Measurements from ENCODE around the gene CD63. TPM values are rescaled to one million over a fixed set of nuclear protein-coding genes. Genes with fewer than 3 reads are reported as not detected.

The CD63 gene
- total and polyA plus RNA-seq, 3 experiments from 2014 or later = 200 to 375 (median 202) TPM

DNA sequence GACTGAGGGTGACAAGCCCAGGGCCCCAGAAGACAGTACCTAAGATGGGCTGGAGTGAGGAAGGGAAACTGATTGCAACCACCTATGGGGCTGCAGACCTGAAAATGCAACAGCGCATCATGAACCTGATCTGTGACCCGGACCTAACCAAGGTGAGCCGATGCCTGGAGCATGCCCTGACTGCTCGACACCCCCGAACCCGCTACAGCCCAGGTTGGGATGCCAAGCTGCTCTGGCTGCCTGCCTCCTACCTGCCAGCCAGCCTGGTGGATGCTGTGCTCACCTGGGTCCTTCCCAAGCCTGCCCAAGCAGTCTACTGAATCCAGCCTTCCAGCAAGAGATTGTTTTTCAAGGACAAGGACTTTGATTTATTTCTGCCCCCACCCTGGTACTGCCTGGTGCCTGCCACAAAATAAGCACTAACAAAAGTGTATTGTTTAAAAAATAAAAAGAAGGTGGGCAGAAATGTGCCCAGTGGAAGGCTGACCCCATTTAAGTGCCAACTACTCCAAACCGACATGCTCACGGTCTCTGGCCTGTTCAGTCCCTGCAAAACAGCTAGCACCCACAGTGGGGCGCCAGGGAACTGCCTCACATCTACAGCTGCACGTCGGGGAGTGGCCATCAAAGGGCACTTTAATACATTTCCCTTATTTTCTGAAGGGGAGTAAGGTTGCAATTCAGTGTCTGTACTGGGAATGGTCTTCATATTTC, 4.4 kb downstream of the CD63 start:
- DNase-seq = peak; percentile 42 to 77 (median 54)
- Mint-ChIP-seq H3K4me3 (peak overlapping the region in 1 of 7 donors; percentile 66), H3K27ac (peak overlapping the region in 7 of 8 donors; percentile 36 to 88 (median 59)), H3K4me1 (peaks cover 23 to 55% (median 27%) of the 10 kb centered on the region in 3 donors), H3K27me3 (no peaks in the 10 kb centered on the region), H3K9me3 (no peaks in the 10 kb centered on the region), H3K36me3 (peaks cover 0 to 47% (median 6%) of the 10 kb centered on the region in 3 donors)
- Histone ChIP-seq H3K27me3 (ENCODE audit: insufficient read depth, low read length, poor library complexity, severe bottlenecking) (no peaks in the 10 kb centered on the region), H3K27ac (ENCODE audit: low read depth, low read length) (no peak overlapping the region), H3K36me3 (ENCODE audit: insufficient read depth, low read length) (no peaks in the 10 kb centered on the region), H3K4me1 (ENCODE audit: insufficient read depth, low read length) (peaks cover 29% of the 10 kb centered on the region), H3K9me3 (ENCODE audit: low read length) (no peaks in the 10 kb centered on the region), H3K4me3 (ENCODE audit: low read length) (no peak overlapping the region)
- CTCF ChIA-PET = interaction anchor here (0.9 to 6.9 kb wide), 7 partner anchors 9 to 316 kb away, joined by 3 to 67 read pairs (median 4); partner anchors contain the start of genes BLOC1S1 and ITGA7
- POLR2A ChIA-PET = interaction anchor here (0.7 to 1.8 kb wide), 5 partner anchors 9 to 106 kb away, joined by 3 to 4 read pairs (median 4); partner anchors contain the start of genes BLOC1S1, DNAJC14 and ORMDL2

DNA sequence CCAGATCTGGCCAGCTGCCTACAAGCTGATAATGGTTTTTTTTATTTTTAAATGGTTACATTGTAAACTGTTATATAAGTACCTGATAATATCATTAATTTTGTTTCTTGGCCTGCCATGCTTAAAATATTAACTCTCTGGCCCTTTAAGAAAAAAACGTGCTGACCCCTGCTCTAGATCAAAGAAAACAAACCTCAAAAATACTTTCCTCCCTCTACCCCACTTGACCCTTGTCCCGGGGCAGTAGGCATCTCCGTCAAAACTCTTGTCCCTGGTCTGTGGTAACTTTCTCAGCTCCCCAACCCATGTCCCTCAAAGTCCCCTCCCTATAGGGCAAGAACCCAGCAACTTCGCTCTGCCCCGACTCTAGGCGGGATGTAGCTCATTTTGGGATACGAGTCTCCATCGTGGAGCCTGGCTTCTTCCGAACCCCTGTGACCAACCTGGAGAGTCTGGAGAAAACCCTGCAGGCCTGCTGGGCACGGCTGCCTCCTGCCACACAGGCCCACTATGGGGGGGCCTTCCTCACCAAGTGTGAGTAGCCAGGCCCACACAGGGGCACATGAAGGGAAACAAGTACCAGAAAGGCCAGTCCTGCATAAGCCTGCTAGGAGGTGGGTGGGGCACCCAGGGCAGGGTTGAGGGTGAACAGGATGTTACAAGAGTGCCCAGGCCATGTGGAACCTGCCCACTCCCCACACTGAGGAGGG, 5.1 kb downstream of the CD63 start:
- POLR2A ChIA-PET = interaction anchor here (1.8 kb wide), 1 partner anchor 15 kb away, joined by 4 read pairs; no protein-coding TSS in a partner anchor
- CTCF ChIA-PET = interaction anchor here (1.3 to 6.9 kb wide), 3 partner anchors 11 to 316 kb away, joined by 3 to 67 read pairs (median 11); no protein-coding TSS in a partner anchor
- H3K27ac Mint-ChIP-seq = peak overlapping the region in 4 of 8 donors; percentile 54 to 88 (median 70)

DNA sequence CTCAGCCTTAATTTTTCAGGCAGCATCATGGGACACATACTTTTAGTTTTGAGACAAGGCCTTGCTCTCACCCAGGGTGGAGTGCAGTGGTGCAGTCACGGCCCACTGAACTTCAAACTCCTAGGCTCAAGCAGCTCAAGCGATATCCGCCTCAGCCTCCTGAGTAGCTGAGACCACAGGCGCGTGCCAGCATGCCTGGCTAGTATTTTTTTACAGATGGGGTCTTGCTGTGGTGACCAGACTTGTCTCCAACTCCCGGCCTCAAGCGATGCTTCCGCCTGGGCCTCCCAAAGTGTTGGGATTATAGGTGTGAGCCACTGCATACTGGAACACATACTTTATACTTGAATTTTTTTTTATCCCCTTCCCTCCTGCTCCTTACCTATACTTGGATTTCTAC, 5.9 kb downstream of the CD63 start:
- Histone ChIP-seq H3K4me1 (ENCODE audit: insufficient read depth, low read length) (peaks cover 26% of the 10 kb centered on the region), H3K36me3 (ENCODE audit: insufficient read depth, low read length) (no peaks in the 10 kb centered on the region), H3K4me3 (ENCODE audit: low read length) (no peak overlapping the region), H3K27ac (ENCODE audit: low read depth, low read length) (no peak overlapping the region), H3K9me3 (ENCODE audit: low read length) (no peaks in the 10 kb centered on the region), H3K27me3 (ENCODE audit: insufficient read depth, low read length, poor library complexity, severe bottlenecking) (no peaks in the 10 kb centered on the region)
- no peak overlapping the region for H3K4me3 Mint-ChIP-seq
- ChIA-PET CTCF (interaction anchor here (6.9 kb wide), 1 partner anchor 15 kb away, joined by 67 read pairs; no protein-coding TSS in a partner anchor), POLR2A (interaction anchor here (0.5 kb wide), 1 partner anchor 8 kb away, joined by 8 read pairs; no protein-coding TSS in a partner anchor)
- peaks cover 0 to 54% (median 6%) of the 10 kb centered on the region in 3 donors for H3K36me3 Mint-ChIP-seq
- peak in 1 of 5 donors; percentile 26 for DNase-seq
- peak overlapping the region in 1 of 8 donors; percentile 88 for H3K27ac Mint-ChIP-seq
- no peaks in the 10 kb centered on the region for H3K27me3 Mint-ChIP-seq
- H3K9me3 Mint-ChIP-seq = no peaks in the 10 kb centered on the region
- H3K4me1 Mint-ChIP-seq = peaks cover 27 to 66% (median 30%) of the 10 kb centered on the region in 3 donors

More for the DNA sequence above, 5.1 kb downstream of the CD63 start:
- H3K27ac ChIP-seq (ENCODE audit: low read depth, low read length) = no peak overlapping the region
- no peaks in the 10 kb centered on the region for H3K9me3 ChIP-seq (ENCODE audit: low read length)
- H3K4me3 Mint-ChIP-seq = peak overlapping the region in 1 of 7 donors; percentile 62
- peaks cover 0 to 50% (median 6%) of the 10 kb centered on the region in 3 donors for H3K36me3 Mint-ChIP-seq
- H3K9me3 Mint-ChIP-seq = no peaks in the 10 kb centered on the region
- H3K4me1 Mint-ChIP-seq = peaks cover 23 to 61% (median 27%) of the 10 kb centered on the region in 3 donors
- no peak overlapping the region for H3K4me3 ChIP-seq (ENCODE audit: low read length)
- peaks cover 29% of the 10 kb centered on the region for H3K4me1 ChIP-seq (ENCODE audit: insufficient read depth, low read length)
- H3K36me3 ChIP-seq (ENCODE audit: insufficient read depth, low read length) = no peaks in the 10 kb centered on the region
- DNase-seq = no peak
- H3K27me3 Mint-ChIP-seq = no peaks in the 10 kb centered on the region
- H3K27me3 ChIP-seq (ENCODE audit: insufficient read depth, low read length, poor library complexity, severe bottlenecking) = no peaks in the 10 kb centered on the region

DNA sequence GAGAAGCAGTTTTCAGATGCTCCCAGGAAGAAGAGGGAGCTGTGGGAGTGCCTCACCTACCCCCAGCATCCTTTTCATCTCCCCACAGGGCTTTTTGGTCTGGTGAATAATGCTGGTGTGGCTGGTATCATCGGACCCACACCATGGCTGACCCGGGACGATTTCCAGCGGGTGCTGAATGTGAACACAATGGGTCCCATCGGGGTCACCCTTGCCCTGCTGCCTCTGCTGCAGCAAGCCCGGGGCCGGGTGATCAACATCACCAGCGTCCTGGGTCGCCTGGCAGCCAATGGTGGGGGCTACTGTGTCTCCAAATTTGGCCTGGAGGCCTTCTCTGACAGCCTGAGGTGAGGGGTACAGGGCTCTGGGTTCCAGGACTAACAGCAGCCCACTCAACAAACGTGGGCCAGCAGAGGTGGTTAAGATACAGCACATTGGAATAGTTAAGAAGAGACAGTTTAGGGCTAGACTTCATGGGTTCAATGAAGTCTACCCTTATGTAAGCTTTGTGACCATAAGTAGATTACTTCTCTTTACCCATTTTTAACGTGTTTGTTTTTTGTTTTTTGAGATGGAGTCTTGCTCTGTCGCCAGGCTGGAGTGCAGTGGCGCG, 7.1 kb downstream of the CD63 start:
- Histone ChIP-seq H3K27ac (ENCODE audit: low read depth, low read length) (no peak overlapping the region), H3K9me3 (ENCODE audit: low read length) (no peaks in the 10 kb centered on the region), H3K36me3 (ENCODE audit: insufficient read depth, low read length) (no peaks in the 10 kb centered on the region), H3K4me1 (ENCODE audit: insufficient read depth, low read length) (peaks cover 21% of the 10 kb centered on the region), H3K4me3 (ENCODE audit: low read length) (no peak overlapping the region), H3K27me3 (ENCODE audit: insufficient read depth, low read length, poor library complexity, severe bottlenecking) (no peaks in the 10 kb centered on the region)
- CTCF ChIA-PET = interaction anchor here (3.4 to 6.9 kb wide), 2 partner anchors 8 to 16 kb away, joined by 20 to 67 read pairs; partner anchors contain the start of gene CD63
- no peak overlapping the region for H3K4me3 Mint-ChIP-seq
- no peaks in the 10 kb centered on the region for H3K27me3 Mint-ChIP-seq
- peaks cover 0 to 47% (median 6%) of the 10 kb centered on the region in 3 donors for H3K36me3 Mint-ChIP-seq
- peak in 1 of 5 donors; percentile 45 for DNase-seq
- POLR2A ChIA-PET = no interaction called here
- H3K9me3 Mint-ChIP-seq = no peaks in the 10 kb centered on the region
- H3K27ac Mint-ChIP-seq = peak overlapping the region in 1 of 8 donors; percentile 74
- peaks cover 27 to 66% (median 32%) of the 10 kb centered on the region in 3 donors for H3K4me1 Mint-ChIP-seq

DNA sequence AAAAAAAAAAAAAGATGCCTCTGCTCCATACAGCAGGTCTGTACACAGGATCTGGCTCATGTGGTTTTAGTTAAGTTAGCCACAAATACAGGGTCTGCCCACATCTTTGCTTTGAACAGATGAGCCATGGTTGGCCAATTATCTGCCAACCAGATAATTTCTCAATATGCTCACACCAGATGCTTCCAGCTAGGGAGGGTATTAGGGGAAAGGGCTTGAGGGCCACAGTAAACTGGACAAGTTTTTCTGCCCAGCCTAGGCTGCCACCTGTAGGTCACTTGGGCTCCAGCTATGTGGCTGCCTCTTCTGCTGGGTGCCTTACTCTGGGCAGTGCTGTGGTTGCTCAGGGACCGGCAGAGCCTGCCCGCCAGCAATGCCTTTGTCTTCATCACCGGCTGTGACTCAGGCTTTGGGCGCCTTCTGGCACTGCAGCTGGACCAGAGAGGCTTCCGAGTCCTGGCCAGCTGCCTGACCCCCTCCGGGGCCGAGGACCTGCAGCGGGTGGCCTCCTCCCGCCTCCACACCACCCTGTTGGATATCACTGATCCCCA, 7.8 kb downstream of the CD63 start:
- Mint-ChIP-seq H3K27ac (peak overlapping the region in 2 of 8 donors; percentile 17 to 18), H3K9me3 (no peaks in the 10 kb centered on the region), H3K4me1 (peaks cover 30 to 67% (median 35%) of the 10 kb centered on the region in 3 donors), H3K4me3 (peak overlapping the region in 1 of 7 donors; percentile 44), H3K27me3 (peaks cover 0 to 1% of the 10 kb centered on the region in 2 donors), H3K36me3 (peaks cover 0 to 44% (median 4%) of the 10 kb centered on the region in 3 donors)
- no peak for DNase-seq
- ChIA-PET CTCF (interaction anchor here (1.5 to 6.9 kb wide), 3 partner anchors 9 to 64 kb away, joined by 5 to 67 read pairs (median 20); partner anchors contain the start of gene CD63), POLR2A (interaction anchor here (0.5 kb wide), 1 partner anchor 249 kb away, joined by 10 read pairs; no protein-coding TSS in a partner anchor)
- H3K4me1 ChIP-seq (ENCODE audit: insufficient read depth, low read length) = peaks cover 20% of the 10 kb centered on the region
- no peaks in the 10 kb centered on the region for H3K9me3 ChIP-seq (ENCODE audit: low read length)
- H3K27me3 ChIP-seq (ENCODE audit: insufficient read depth, low read length, poor library complexity, severe bottlenecking) = no peaks in the 10 kb centered on the region
- no peak overlapping the region for H3K4me3 ChIP-seq (ENCODE audit: low read length)
- H3K36me3 ChIP-seq (ENCODE audit: insufficient read depth, low read length) = no peaks in the 10 kb centered on the region
- H3K27ac ChIP-seq (ENCODE audit: low read depth, low read length) = no peak overlapping the region

DNA sequence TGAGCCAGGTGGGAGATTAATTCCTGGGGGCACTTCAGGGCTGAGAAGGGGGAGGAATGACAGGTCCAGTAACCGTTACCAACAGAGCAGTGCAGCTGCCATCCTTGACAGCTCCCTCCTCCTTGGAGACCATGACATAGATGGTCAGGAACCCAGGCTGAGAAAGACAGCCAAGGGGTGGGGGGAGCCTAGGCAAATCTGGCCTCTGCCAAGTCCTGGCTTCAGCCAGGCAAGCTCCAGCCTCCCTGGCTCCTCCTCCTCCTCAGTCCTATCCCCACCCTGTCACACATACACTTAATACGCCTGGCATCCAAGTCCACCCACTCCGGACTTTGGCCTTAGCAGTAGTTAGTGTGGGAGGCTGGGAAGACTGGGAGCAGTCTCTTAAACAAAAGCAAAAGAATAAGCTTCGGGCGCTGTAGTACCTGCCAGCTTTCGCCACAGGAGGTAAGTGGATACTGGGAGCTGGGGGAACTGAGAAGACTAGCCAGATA, 8.7 kb downstream of the CD63 start, which contains the start of gene RDH5:
Gene RDH5 (plus strand): TSS at position 323 of the 494 bp plus-strand sequence. CDS start 792 bp downstream, outside the sequence.
- H3K9me3 Mint-ChIP-seq = no peaks in the 10 kb centered on the region
- peak within 1 kb of the TSS in 2 of 7 donors; percentile 30 to 44 for H3K4me3 Mint-ChIP-seq
- DNase-seq = no peak
- H3K27me3 ChIP-seq (ENCODE audit: insufficient read depth, low read length, poor library complexity, severe bottlenecking) = no peaks in the 10 kb centered on the region
- ChIA-PET CTCF (interaction anchor here (1.5 to 6.9 kb wide), 3 partner anchors 10 to 64 kb away, joined by 5 to 67 read pairs (median 20); partner anchors contain the start of gene CD63), POLR2A (interaction anchor here (0.5 to 0.8 kb wide), 2 partner anchors 17 to 250 kb away, joined by 3 to 10 read pairs; no protein-coding TSS in a partner anchor)
- no peak within 1 kb of the TSS for H3K27ac ChIP-seq (ENCODE audit: low read depth, low read length)
- H3K4me1 Mint-ChIP-seq = peaks cover 38 to 70% (median 38%) of the 10 kb centered on the region in 3 donors
- H3K36me3 ChIP-seq (ENCODE audit: insufficient read depth, low read length) = no peaks in the 10 kb centered on the region
- peaks cover 27% of the 10 kb centered on the region for H3K4me1 ChIP-seq (ENCODE audit: insufficient read depth, low read length)
- peak within 1 kb of the TSS in 4 of 8 donors; percentile 17 to 80 (median 53) for H3K27ac Mint-ChIP-seq
- H3K36me3 Mint-ChIP-seq = peaks cover 0 to 42% (median 3%) of the 10 kb centered on the region in 3 donors
- peaks cover 0 to 5% of the 10 kb centered on the region in 2 donors for H3K27me3 Mint-ChIP-seq
- H3K9me3 ChIP-seq (ENCODE audit: low read length) = no peaks in the 10 kb centered on the region
- H3K4me3 ChIP-seq (ENCODE audit: low read length) = no peak within 1 kb of the TSS

Measured in CD8-positive, alpha-beta memory T cell (primary cell).